Keratinocyte (primary cell): ENCODE results near the gene BASP1. TPM values are rescaled to one million over a fixed set of nuclear protein-coding genes. Genes with fewer than 3 reads are reported as not detected.

ENCODE experiments used
- DNase-seq: peaks from one replicate; pipeline ENCODE4 v3.0.0-alpha.2; 2011; ENCODE audit warnings: low read depth, missing footprints, low spot score
- FAIRE-seq: peaks from 2 replicates; lab custom pipeline; 2011; peaks lifted over from hg19 to GRCh38; lab: Jason Lieb, UNC
- H2AFZ ChIP-seq: 2 replicates; pipeline ENCODE4 v1.6.0; 2012; ENCODE audit warnings: low read length, control low read depth, inconsistent platforms; ENCODE audit not compliant: control insufficient read depth
- H3K27ac ChIP-seq: 2 replicates; pipeline ENCODE4 v1.5.1; 2011; ENCODE audit warnings: low read length; ENCODE audit not compliant: control insufficient read depth, insufficient read depth
- H3K27me3 ChIP-seq: 3 replicates; pipeline ENCODE4 v1.6.0; 2011; ENCODE audit warnings: low read length; ENCODE audit not compliant: control insufficient read depth, insufficient read depth; ENCODE audit errors: extremely low read depth
- H3K36me3 ChIP-seq, 2 experiments: 2 replicates in 1 of 2; 3 replicates in 1 of 2; pipeline ENCODE4 v1.5.1; 2011; ENCODE audit warnings: low read length in 2 of 2, mild to moderate bottlenecking in 1 of 2; ENCODE audit not compliant: control insufficient read depth in 2 of 2, insufficient read depth in 2 of 2; ENCODE audit errors: extremely low read depth in 1 of 2
- H3K4me1 ChIP-seq: 3 replicates; pipeline ENCODE4 v1.5.1; 2011; ENCODE audit warnings: low read length; ENCODE audit not compliant: control insufficient read depth, insufficient read depth; ENCODE audit errors: extremely low read depth
- H3K4me2 ChIP-seq: 3 replicates; pipeline ENCODE4 v1.6.0; 2011; ENCODE audit warnings: low read depth, low read length; ENCODE audit not compliant: control insufficient read depth, insufficient read depth; ENCODE audit errors: extremely low read depth
- H3K4me3 ChIP-seq, 3 experiments: fragments of 200-600 bp in 1 of 3; sonication (generic) in 1 of 3; 2 replicates in 2 of 3; 3 replicates in 1 of 3; pipeline ENCODE4 v1.5.1; 2011 to 2016; ENCODE audit warnings: low read length in 3 of 3, mild to moderate bottlenecking in 3 of 3, control low read depth in 2 of 3, inconsistent platforms in 1 of 3, low read depth in 1 of 3, mixed read lengths in 1 of 3, mixed run types in 1 of 3, moderate library complexity in 1 of 3; ENCODE audit not compliant: control insufficient read depth in 2 of 3, insufficient read depth in 2 of 3; ENCODE audit errors: extremely low read depth in 1 of 3
- H3K79me2 ChIP-seq: 2 replicates; pipeline ENCODE4 v1.6.0; 2012; ENCODE audit warnings: low read length; ENCODE audit not compliant: control insufficient read depth, insufficient read depth
- H3K9ac ChIP-seq: 3 replicates; pipeline ENCODE4 v1.6.0; 2011; ENCODE audit warnings: low read length; ENCODE audit not compliant: control insufficient read depth, insufficient read depth; ENCODE audit errors: extremely low read depth
- H3K9me1 ChIP-seq: 3 replicates; pipeline ENCODE4 v1.6.0; 2011; ENCODE audit warnings: low read length; ENCODE audit not compliant: control insufficient read depth, insufficient read depth; ENCODE audit errors: extremely low read depth
- H3K9me3 ChIP-seq: 2 replicates; pipeline ENCODE4 v1.5.1; 2012; ENCODE audit warnings: low read depth, low read length; ENCODE audit not compliant: control insufficient read depth
- H4K20me1 ChIP-seq: 3 replicates; pipeline ENCODE4 v1.6.0; 2011; ENCODE audit warnings: low read length; ENCODE audit not compliant: control insufficient read depth, insufficient read depth; ENCODE audit errors: extremely low read depth
- CTCF ChIP-seq, 3 experiments: IDR thresholded peaks in 1 of 3; conservative IDR thresholded peaks in 1 of 3; optimal IDR thresholded peaks in 1 of 3; 2 replicates in 2 of 3; 3 replicates in 1 of 3; pipeline versions ENCODE3 to v1.5.1; 2011; ENCODE audit warnings: low read length in 3 of 3, mild to moderate bottlenecking in 3 of 3, moderate library complexity in 2 of 3, control low read depth in 1 of 3, inconsistent platforms in 1 of 3; ENCODE audit not compliant: insufficient read depth in 2 of 3; ENCODE audit errors: extremely low read depth in 1 of 3
- EZH2 ChIP-seq: IDR thresholded peaks from one replicate; pipeline ENCODE4 v1.6.1; 2012; ENCODE audit warnings: inconsistent platforms, mild to moderate bottlenecking, low read length, moderate library complexity
- dilution Hi-C: fragments of 300-500 bp; cut with MboI; formaldehyde crosslinking; loops from one replicate; pipeline ENCODE4 v1.7.0; 2020; ENCODE audit warnings: low sequenced_read_pairs; ENCODE audit not compliant: extremely low pct_ligation_motif_present
- polyA plus RNA-seq, 5 experiments: library from polyadenylated mRNA; depleted of rRNA in 3 of 5; stranded (reverse) in 3 of 5; stranded (forward) in 1 of 5; unstranded in 1 of 5; fragments of >200 nt; gene quantifications; 1 replicate in 1 of 5; 2 replicates in 3 of 5; 3 replicates in 1 of 5; pipeline versions ENCODE4 v1.2.1 to v1.2.3, GENCODE V29; 2011 to 2012; ENCODE audit warnings: missing spikeins in 2 of 5, low read depth in 1 of 5, low replicate concordance in 1 of 5

The BASP1 gene
- polyA plus RNA-seq, 1 donor (not counting 4 experiments of a cell fraction or from before 2014, with no cell fraction given), result 127 TPM

- FAIRE-seq, result no peak
- H3K36me3 ChIP-seq, result peaks cover 2 to 5% of the 10 kb centered on the region in 2 experiments
- dilution Hi-C loops, result no loop called here
- no peaks in the 10 kb centered on the region for H3K9me1 ChIP-seq
- H3K27me3 ChIP-seq, result no peaks in the 10 kb centered on the region
- no peaks in the 10 kb centered on the region for H4K20me1 ChIP-seq
- H3K4me1 ChIP-seq, result peaks cover 20% of the 10 kb centered on the region
- H3K4me2 ChIP-seq, result no peak overlapping the region
- DNase-seq, result no peak
- H2AFZ ChIP-seq, result no peak overlapping the region
- H3K27ac ChIP-seq, result no peak overlapping the region
- peaks cover 80% of the 10 kb centered on the region for H3K79me2 ChIP-seq
- no peak overlapping the region for H3K4me3 ChIP-seq
- H3K9me3 ChIP-seq, result no peaks in the 10 kb centered on the region
- TF ChIP-seq CTCF (optimal IDR thresholded peaks at IDR 0.05 in 1 of 3, IDR thresholded peaks at IDR 0.05 in 1 of 3, conservative IDR thresholded peaks at IDR 0.05 in 1 of 3; ENCODE audit: extremely low read depth in 1 of 3, insufficient read depth in 2 of 3, low read length in 3 of 3) (no peak), EZH2 (no peak)
- no peak overlapping the region for H3K9ac ChIP-seq
These were observed 23.1 kb downstream of the BASP1 start for GRCh38 chr5:17240487-17240886.

GRCh38 chr5:17241635-17242034 is 24.2 kb downstream of the BASP1 start:
- Histone ChIP-seq H3K4me3 (no peak overlapping the region), H3K27ac (no peak overlapping the region), H3K9me1 (no peaks in the 10 kb centered on the region), H3K9me3 (no peaks in the 10 kb centered on the region), H3K36me3 (peaks cover 2 to 7% of the 10 kb centered on the region in 2 experiments), H3K4me1 (peaks cover 20% of the 10 kb centered on the region), H3K79me2 (peaks cover 80% of the 10 kb centered on the region), H4K20me1 (no peaks in the 10 kb centered on the region), H2AFZ (no peak overlapping the region), H3K9ac (no peak overlapping the region), H3K27me3 (no peaks in the 10 kb centered on the region), H3K4me2 (no peak overlapping the region)
- dilution Hi-C loops, result no loop called here
- FAIRE-seq, result no peak
- TF ChIP-seq EZH2, result no peak
- no peak for TF ChIP-seq CTCF (optimal IDR thresholded peaks at IDR 0.05 in 1 of 3, IDR thresholded peaks at IDR 0.05 in 1 of 3, conservative IDR thresholded peaks at IDR 0.05 in 1 of 3; ENCODE audit: extremely low read depth in 1 of 3, insufficient read depth in 2 of 3, low read length in 3 of 3)
- DNase-seq, result no peak
